Measurements from ENCODE around the gene SRSF4.

- TF ChIP-seq CTCF (IDR thresholded peaks at IDR 0.05) (no peak), POLR2A (IDR thresholded peaks at IDR 0.05) (no peak)
These were observed 39.0 kb downstream of the SRSF4 start for GRCh38 chr1:29142714-29143113.
